IPS DF 19.7 (cell line): ENCODE data around the gene BAZ1B.
"Not testable (repeated sequence)": the region's sequence is repeated elsewhere in the genome, so short reads cannot be mapped to it uniquely, and the experiment has no call there.

Experiments used
- DNase-seq: peaks from one replicate; pipeline ENCODE4 v3.0.0-alpha.2; 2013; ENCODE audit warnings: low read depth, low spot score

Gene BAZ1B

DNA sequence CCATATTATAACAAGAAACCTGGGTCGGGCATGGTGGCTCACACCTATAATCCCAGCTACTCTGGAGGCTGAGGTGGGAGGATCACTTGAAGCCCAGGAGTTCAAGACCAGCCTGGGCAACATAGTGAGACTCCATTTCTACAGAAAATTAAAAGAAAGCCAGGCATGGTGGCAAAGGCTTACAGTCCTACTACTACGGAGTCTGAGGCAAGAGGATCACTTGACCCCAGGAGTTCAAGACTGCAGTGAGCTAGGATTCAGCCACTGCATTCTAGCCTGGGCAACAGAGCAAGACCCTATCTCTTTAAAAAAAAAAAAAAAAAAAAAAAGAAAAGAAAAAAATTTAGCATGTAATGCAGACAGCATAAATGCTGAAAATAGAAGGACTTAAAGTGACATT lies 16.4 kb upstream of the BAZ1B start:
- DNase-seq, result not testable (repeated sequence)

- DNase-seq, result no peak
Measured at GRCh38 chr7:73537051-73537450, 15.0 kb upstream of the BAZ1B start.

- DNase-seq, result no peak
Measured at GRCh38 chr7:73536479-73536878, 14.4 kb upstream of the BAZ1B start.

DNA sequence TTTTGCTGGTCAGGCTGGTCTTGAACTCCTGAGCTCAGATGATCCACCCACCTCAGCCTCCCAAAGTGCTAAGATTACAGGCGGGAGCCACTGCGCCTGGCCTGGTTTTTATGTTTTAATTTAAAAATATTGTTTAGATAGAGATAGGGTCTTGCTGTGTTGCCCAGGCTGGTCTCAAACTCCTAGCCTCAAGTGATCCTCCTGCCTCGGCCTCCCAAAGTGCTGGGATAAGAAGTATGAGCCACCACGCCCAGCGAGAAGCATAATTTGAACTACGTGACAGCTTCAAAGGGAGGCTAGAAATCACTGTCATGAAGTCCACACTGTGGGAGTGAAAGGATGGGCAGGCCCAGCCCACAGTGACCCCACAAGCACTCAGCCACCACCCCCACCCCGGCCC lies 13.8 kb upstream of the BAZ1B start:
- not testable (repeated sequence) for DNase-seq

DNA sequence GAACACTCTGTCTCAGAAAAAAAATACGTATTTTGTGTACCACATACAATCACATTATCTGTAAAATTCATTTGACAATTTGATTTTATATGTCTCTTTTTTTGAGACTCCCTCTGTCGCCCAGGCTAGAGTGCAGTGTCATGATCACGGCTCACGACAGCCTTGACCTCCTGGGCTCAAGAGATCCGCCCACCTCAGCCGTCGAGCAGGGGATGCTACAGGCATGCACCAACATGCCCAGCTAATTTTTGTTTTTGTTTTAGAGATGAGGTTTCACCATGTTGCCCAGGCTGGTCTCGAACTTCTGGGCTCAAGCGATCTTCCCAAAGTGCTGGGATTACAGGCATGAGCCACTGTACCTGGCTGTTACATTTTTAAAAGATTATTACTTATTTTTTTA lies 11.6 kb upstream of the BAZ1B start:
- no peak for DNase-seq

GRCh38 chr7:73532224-73532623 lies 10.1 kb upstream of the BAZ1B start:
- DNase-seq, result no peak

DNA sequence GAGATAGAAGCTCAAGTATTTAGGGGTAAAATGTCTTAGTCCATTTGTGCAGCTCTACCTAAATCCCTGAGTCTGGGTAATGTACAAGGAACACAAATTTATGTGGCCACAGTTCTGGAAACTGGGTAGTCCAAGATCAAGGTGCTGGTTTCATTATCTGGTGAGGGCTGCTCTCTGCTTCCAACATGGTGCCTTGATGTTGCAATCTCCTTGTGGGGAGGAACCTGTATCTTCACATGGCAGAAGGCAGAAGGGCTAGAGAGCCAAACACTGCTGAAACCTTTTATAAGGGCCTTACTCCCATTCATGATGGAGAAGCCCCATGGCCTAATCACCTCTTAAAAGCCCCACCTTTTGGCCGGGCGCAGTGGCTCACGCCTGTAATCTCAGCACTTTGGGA lies 8.7 kb upstream of the BAZ1B start:
- DNase-seq, result no peak

DNA sequence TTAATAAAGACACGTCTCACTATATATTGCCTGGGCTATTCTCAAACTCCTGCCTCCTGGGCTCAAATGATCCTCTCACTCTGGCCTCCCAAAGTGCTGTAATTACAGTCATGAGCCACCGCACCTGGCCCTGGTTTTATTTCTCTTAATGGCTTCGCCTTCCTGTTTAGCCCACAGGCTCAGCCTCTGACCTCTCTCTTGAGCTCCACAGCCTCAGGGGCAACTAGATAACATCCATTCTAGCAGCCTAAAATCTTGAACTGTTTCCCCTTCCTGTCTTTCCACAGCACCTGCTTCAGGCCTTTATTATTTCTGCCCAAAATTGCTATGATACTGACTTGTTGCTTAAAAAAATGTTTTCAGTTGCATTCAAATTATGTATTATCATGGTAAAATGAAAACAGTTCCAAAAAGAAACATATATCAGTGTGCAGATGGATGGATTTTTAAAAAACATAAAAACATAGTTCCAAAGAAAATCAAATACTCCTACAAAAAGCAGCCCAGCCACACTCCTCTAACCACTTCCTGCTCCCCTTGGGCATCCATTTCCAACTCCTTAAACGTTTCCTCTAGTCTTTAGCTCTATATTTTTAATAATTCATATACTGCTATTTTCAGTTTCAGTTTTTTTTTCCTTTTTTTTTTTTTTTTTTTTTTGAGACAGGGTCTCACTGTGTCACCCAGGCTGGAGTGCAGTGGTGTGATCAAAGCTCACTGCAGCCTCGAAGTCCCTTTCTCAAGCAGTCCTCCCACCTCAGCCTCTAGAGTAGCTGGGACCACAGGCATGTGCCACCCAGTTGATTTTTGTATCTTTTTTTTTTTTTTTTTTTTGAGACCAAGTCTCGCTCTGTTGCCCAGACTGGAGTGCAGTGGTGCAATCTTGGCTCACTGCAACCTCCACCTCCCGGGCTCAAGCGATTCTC lies 5.1 kb upstream of the BAZ1B start:
- no peak for DNase-seq

- not testable (repeated sequence) for DNase-seq
Measured at GRCh38 chr7:73526158-73526494, 4.0 kb upstream of the BAZ1B start.

DNA sequence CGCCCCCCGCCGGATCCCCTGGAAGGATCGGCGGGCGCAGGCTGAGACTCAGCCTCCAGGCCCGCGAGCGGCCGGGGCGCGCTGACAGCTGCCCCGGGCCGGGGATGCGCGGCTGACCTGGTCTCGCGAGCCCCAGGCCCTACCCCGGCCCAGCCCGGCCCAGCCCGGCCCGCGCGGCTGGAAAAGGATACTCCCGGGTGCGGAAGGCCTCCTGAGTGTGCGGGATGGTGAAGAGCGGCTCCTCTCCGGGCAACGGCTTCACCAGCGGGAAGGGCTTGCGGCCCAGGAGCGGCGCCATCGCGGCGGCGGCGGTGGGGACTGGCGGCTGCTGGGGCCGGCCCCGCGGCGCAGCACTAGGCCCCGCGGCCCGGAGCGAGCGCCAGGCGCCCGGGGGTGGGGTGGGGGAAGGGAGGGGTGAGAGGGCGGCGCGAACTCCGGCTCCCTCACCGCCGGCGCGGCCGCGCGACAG lies 423 bp downstream of the BAZ1B start:
- no peak for DNase-seq

DNA sequence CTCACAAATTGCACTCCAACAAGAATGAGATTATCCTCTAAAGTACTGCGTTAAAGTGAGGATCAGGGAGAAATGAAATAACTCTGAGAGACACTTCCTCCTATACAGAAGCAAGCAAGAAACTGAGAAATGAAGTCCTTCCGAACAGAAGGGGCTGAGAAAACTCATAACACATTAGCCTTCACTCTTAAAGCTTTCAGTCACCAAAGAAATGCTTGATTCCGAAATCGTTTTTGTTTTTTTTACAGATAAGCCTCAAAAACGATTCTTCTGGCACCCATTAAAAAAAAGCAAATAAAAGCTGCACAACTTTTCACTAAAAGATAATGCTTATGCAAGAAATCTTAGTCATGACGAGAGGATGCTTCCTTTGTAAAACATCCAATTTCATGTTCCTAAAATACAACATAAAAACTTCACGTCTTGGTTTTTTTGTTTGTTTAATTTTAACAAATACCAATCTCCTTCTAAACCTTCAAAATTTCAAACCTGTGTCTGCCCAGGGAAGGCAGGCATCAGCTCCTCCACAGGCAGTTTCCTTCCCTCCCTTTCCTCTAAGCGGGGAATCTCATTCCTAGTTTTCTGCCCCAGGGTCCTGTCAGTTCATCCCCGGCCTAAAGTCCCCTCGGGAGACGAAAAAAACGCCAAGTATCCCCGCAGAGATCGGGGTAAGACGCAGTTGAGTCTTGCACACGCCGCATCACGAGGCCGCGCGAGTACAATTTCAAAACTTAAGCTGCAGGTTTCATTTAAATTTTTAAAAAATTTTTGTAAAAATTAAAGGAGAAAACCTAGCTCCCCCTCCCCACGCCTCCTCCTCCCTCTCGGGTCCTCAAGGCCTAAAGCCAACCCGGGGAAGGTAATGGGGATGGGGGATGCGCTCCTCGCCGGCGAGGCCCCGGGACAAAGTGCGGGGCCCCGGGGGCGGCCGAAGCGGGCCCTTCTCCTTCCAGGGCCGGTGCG lies 1.1 kb downstream of the BAZ1B start:
- DNase-seq, result no peak

GRCh38 chr7:73519867-73520672 lies 2.0 kb downstream of the BAZ1B start:
- DNase-seq, result no peak

- DNase-seq, result no peak
Measured at GRCh38 chr7:73518470-73518869, 3.6 kb downstream of the BAZ1B start.

DNA sequence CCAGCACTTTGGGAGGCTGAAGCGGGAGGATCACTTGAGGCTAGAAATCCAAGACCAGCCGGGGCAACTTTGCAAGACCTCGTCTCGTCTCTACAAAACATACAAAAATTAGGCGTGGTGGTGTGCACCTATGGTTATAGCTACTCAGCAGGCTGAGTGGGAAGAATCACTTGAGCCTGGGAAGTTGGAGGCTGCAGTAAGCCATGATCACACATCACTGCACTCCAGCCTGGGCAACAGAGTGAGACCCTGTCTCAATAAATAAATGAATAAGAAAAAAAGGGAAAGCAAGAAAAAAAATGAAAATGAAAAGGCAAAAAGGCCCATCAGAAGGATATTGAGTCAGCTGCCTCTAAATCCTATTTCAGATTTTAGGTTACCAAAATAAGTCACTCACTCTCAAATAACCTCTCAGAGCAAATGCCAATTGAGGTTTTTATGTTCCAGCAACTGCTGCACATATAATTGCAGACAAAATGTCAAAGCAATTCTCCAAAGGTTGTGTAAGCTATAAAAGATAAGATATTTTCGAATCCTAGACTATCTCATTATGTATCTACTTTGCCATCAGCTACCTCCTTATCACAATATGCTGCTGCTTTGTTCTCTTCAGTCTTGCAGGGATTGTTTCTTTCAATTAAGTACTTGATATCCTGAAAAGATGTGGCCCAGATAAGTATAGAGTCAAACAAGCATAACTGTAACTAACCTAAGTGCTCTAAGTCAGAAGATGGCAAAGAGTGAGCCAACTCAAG lies 4.7 kb downstream of the BAZ1B start:
- DNase-seq, result no peak

DNA sequence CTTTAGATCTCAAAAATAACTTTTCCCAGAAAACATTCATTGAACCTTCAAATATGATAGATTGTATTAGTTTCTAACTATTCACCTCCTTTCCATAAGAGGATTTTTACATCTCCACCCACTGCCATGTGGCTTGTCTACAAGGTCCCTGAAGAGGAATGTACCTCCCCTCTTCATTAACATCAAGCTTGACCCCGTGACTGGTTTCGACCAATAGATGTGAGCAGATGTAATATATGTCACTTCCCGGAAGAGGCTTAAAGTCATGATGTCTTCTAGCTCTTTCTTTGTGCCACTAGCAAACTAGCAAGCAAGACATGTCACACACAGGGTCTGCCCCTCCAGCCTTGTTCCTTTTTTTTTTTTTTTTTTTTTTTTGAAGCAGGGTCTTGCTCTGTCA lies 6.9 kb downstream of the BAZ1B start:
- no peak for DNase-seq

GRCh38 chr7:73512018-73512780 lies 9.9 kb downstream of the BAZ1B start:
- no peak for DNase-seq

DNA sequence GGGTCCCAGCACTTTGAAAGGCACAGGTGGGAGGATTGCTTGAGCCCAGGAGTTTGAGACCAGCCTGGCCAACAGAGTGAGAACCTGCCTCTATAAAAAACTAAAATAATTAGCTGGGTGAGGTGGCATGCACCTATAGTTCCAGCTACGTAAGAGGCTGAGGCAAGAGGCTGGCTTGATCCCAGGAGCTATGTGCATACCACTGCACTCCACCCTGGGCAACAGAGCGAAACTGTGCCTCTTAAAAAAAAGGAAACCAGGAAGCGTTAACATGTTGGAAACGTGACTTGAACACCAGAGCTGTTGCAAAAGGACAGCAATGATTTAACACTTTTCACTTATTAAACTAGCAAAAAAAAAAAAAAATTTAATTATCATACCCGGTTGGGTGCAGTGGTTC lies 12.6 kb downstream of the BAZ1B start:
- no peak for DNase-seq

DNA sequence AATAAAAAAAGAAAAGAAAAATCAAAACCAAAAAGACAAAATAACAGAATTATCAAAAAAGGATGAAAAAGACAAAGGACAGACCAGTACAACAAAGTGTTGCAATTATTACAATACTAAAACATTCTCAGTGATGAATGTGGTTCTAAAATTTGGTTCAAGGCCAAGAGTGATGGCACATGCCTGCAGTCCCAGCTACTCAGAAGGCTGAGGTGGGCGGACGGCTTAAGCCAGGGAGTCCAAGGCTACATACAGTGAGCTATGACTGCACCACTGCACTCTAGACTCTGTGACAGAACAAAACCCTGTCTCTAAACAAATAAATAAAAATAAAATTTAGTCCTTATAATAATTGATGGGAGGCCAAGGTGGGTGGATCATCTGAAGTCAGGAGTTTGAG lies 14.5 kb downstream of the BAZ1B start:
- no peak for DNase-seq

GRCh38 chr7:73504920-73505319 lies 17.2 kb downstream of the BAZ1B start:
- DNase-seq, result no peak

DNA sequence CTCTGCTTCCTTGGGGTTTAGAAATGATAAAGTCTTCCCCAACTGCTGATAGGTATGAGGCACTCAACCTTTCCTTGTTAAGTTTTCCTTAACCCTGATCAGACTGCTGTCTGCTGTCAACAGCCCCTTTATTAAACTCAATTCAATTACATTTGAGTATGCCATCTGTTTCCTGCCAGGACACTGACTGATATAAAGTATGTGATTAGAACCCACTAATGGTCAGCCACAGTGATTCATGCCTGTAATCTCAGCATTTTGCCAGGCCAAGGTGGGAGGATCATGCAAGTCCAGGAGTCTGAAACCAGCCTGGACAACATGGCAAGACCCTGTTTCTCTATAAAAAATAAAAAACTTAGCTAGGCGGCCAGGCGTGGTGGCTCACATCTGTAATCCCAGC lies 18.1 kb downstream of the BAZ1B start:
- no peak for DNase-seq
